ENCODE measurements around the gene ARHGAP12. TPM values are rescaled to one million over a fixed set of nuclear protein-coding genes. Genes with fewer than 3 reads are reported as not detected.
A peak's percentile ranks its signal among the peaks of the same experiment; 100 is the strongest.

Gene ARHGAP12
- total RNA-seq, 1 donor from 2014 or later, result 27.2 TPM

GRCh38 chr10:31932838-31933237 lies 4.2 kb upstream of the ARHGAP12 start:
- TF ChIP-seq, protein P1, sequence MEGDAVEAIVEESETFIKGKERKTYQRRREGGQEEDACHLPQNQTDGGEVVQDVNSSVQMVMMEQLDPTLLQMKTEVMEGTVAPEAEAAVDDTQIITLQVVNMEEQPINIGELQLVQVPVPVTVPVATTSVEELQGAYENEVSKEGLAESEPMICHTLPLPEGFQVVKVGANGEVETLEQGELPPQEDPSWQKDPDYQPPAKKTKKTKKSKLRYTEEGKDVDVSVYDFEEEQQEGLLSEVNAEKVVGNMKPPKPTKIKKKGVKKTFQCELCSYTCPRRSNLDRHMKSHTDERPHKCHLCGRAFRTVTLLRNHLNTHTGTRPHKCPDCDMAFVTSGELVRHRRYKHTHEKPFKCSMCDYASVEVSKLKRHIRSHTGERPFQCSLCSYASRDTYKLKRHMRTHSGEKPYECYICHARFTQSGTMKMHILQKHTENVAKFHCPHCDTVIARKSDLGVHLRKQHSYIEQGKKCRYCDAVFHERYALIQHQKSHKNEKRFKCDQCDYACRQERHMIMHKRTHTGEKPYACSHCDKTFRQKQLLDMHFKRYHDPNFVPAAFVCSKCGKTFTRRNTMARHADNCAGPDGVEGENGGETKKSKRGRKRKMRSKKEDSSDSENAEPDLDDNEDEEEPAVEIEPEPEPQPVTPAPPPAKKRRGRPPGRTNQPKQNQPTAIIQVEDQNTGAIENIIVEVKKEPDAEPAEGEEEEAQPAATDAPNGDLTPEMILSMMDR (IDR thresholded peaks at IDR 0.05), result no peak
- no peaks in the 10 kb centered on the region for H3K36me3 ChIP-seq
- ATAC-seq (no peak), DNase-seq (no peak)
- intact Hi-C loops (cut with DNase I), result no loop called here
- no peaks in the 10 kb centered on the region for H3K9me3 ChIP-seq
- H3K4me1 ChIP-seq, result peaks cover 14% of the 10 kb centered on the region
- no peak overlapping the region for H3K4me3 ChIP-seq
- H3K27ac ChIP-seq, result no peak overlapping the region
- no peaks in the 10 kb centered on the region for H3K27me3 ChIP-seq

- DNase-seq (no peak), ATAC-seq (no peak)
- intact Hi-C loops (cut with DNase I), result no loop called here
- Histone ChIP-seq H3K9me3 (no peaks in the 10 kb centered on the region), H3K36me3 (no peaks in the 10 kb centered on the region), H3K27me3 (no peaks in the 10 kb centered on the region), H3K4me3 (no peak overlapping the region), H3K27ac (no peak overlapping the region), H3K4me1 (peaks cover 27% of the 10 kb centered on the region)
- TF ChIP-seq, protein P1 (IDR thresholded peaks at IDR 0.05), result no peak
These were observed 2.2 kb upstream of the ARHGAP12 start for GRCh38 chr10:31930856-31931255.

DNA sequence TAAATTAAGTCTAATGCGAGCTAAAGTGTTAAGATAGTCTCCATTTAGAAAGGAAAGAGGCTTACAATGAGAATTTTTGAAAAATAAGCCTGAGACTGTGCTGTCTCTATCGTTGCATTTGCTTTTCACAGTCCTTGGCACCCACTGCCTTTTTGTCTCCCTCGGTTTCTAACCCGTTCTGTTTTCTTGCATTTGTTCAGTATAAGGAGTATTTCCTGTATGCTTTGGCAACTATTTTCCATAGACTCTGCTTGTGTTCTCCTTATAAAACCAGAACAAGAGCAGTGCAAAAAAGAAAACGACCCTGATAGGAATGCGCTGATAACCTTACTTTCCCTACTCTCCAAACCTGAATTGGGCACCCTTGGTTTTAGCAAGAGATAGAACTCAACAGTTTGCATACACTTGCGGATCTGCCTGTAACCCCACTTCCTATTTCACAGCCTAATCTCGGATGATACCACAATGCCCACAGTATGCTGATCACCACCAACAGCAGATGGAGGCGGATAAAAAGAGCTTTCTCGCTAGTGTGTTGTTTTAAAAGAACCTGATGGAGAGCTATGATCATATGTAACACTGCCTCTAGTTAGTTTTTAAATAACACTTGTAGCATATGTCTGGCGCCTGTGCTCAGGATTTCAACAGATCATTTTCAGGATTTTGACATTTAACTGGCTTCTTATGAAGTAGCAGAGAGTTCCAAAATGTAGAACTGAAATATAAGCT lies 1.6 kb upstream of the ARHGAP12 start:
- Histone ChIP-seq H3K4me1 (peaks cover 32% of the 10 kb centered on the region), H3K9me3 (no peaks in the 10 kb centered on the region), H3K27me3 (no peaks in the 10 kb centered on the region), H3K27ac (peak overlapping the region; percentile 91), H3K36me3 (no peaks in the 10 kb centered on the region), H3K4me3 (peak overlapping the region; percentile 73)
- intact Hi-C loops (cut with DNase I), result no loop called here
- TF ChIP-seq, protein P1 (IDR thresholded peaks at IDR 0.05), result no peak
- ATAC-seq, result no peak
- DNase-seq, result no peak

DNA sequence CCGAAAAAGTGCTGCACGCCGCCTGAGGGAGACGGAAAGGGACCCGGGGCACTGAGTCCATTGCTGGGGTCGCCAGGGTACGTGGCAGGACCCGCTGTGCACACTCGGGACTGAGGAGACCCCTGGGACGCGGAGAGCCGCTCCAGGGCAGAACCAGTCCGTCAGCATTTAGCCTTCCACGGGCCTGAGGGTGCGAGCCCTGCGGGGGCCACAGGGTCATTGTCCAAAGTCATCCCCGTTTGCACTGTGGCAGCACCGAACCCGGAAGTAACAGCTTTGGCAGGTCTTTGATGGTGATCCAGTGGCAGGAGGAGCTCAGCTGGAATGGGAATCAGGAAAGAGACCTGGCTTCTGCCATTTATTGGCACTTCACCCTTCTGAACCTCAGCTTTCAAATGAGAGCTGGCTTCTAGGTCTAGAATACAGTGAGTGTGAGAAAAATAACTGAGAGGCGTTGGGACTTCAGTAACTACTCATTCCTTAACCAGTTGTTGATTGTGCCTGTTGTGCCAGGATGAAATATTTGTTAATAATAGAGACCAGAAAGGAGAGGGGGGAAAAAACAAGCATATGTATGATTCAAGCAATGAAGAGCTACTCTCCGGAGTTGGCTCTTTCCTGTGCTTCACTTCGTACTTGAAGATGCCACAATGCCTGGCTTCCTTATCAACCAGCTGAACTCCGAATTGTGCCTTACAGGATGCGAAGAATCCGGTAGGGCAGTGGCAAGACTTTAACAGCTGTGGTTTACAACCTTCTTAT lies 811 bp upstream of the ARHGAP12 start:
- peaks cover 39% of the 10 kb centered on the region for H3K4me1 ChIP-seq
- intact Hi-C loops (cut with DNase I), result no loop called here
- peak overlapping the region; percentile 73 for H3K4me3 ChIP-seq
- H3K36me3 ChIP-seq, result no peaks in the 10 kb centered on the region
- peak overlapping the region; percentile 91 for H3K27ac ChIP-seq
- TF ChIP-seq, protein P1 (IDR thresholded peaks at IDR 0.05), result no peak
- H3K27me3 ChIP-seq, result no peaks in the 10 kb centered on the region
- peak; percentile 60 for ATAC-seq
- DNase-seq, result peak; percentile 79
- H3K9me3 ChIP-seq, result no peaks in the 10 kb centered on the region

GRCh38 chr10:31927884-31928548 lies 615 bp downstream of the ARHGAP12 start:
- DNase-seq, result peak; percentile 81
- H3K4me1 ChIP-seq, result peaks cover 41% of the 10 kb centered on the region
- H3K4me3 ChIP-seq, result peak overlapping the region; percentile 73
- no peaks in the 10 kb centered on the region for H3K27me3 ChIP-seq
- TF ChIP-seq, protein P1 (IDR thresholded peaks at IDR 0.05), result peak; percentile 30
- H3K9me3 ChIP-seq, result no peaks in the 10 kb centered on the region
- no peaks in the 10 kb centered on the region for H3K36me3 ChIP-seq
- ATAC-seq, result peak; percentile 53
- peak overlapping the region; percentile 91 for H3K27ac ChIP-seq
- intact Hi-C loops (cut with DNase I), result no loop called here

Data from upper lobe of right lung (tissue), 1 donor.